ENCODE measurements around the gene TMEM107.
A peak's percentile ranks its signal among the peaks of the same experiment; 100 is the strongest.

Gene TMEM107

DNA sequence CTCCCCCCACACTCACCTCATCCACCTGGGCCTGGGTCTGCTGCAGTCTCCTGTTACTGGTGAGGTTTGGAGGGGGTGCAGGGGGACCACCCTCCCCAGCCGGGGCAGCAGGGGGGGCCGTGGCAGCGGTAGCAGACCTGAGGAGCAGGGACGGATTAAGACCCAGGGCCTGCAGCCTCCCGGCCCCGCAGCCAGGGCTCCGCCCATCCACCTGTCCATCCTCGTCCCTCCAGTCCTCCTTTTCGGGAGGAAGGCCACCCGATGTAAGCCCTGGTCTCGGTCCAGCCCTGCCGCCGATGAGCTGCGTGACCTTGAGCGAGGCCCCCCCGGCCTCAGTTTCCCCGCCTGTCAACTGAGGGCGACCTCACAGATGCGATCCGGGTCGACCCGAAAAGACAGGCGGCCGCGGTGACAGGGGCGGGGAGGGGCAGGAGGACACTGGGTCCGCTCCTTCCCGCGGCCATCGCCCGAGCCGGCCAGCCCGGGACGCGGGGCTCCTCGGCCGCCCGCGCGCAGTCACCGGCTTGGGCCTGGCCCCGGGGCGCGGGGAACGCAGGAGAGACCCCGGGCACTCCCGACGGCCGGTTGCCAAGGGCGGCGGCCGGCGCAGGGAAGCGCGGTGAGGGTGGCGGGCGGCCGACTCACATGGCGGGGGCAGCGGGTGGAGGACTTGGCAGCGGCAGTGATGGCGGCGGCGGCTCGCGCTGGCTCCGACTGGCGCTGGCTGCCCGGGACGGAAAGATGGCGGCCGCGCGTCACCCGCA is 13.8 kb downstream of the TMEM107 start, which contains the start of gene VAMP2:
Gene VAMP2, minus strand, starts transcription at position 716 of the 764 bp plus-strand sequence. Its CDS starts 69 bp downstream, at position 647.
- DNase-seq (ENCODE audit: low spot score) = peak; percentile 78

DNA sequence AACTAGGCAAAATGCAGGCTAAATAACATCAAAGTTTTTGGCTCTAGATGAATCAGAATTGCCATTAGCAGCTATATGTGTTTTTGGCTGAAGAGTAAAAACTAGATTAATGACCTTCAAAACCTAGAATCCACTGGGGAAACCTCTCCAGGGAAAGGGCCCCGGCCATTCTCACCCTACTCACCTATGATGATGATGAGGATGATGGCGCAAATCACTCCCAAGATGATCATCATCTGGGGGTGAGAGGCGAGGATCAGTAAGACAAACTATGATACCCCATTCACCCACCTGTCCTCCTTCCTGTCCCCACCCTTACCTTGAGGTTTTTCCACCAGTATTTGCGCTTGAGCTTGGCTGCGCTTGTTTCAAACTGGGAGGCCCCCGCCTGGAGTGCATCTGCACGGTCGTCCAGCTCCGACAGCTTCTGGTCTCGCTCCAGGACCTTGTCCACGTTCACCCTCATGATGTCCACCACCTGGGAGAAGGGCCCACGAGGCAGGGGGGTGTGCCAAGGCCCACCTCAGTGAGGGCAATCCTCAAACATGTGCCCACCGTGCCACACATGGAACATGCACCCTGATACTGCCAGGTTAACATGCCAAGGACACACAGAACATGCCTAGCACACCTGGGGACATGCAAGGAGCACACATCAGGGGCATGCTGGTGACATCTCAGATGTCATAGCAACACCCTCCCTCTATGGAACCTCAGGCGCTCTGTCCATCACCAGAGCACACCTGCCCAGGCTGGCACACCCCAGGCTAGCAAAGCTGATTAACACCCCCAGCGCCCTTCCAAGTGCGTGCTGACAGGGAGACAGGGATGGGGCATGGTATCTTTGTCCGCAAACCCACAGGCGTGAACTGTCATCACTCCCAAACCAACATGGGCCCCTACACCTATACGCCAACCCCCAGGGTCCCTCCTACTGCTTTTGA is 14.6 kb downstream of the TMEM107 start:
- DNase-seq (ENCODE audit: low spot score) = no peak

DNA sequence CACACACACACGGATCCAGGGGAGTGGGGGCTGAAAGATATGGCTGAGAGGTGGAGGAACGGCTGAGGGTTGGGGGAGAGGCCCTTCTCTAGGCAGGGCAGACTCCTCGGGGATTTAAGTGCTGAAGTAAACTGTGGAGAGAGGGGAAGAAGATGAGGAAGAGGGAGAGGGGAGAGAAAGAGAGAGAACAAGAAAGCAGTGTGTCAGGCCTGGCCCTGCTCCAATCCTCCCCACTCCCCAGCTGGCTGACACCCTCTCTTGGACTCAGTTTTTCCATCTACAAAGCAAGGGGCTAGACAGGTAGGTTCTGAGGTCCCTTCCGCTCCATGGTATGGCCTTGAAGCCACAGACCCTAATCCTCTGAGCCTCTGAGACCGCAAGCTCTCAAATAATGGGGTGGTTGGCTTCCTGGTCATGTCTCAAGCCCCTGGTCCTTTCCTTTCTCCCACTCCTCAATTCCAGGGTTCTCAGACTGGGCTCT is 15.4 kb downstream of the TMEM107 start:
- DNase-seq (ENCODE audit: low spot score) = no peak

DNA sequence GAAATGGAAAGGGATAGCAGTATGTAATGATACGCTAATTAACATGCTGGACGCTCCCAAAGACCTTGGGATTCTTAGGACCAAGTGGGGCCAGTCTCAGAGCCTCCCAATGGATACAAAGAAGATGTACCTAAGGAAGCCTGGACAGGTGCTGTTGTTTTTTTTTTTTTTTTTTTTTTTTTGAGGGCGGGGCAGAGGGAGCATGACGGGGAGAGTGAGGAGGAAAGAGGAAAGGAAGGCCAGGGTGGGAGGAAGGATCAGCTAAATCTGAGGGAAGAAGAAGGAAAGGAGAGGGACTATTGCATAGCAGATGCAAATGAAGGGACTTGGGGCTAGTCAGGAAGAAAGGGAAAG is 16.0 kb downstream of the TMEM107 start:
- DNase-seq (ENCODE audit: low spot score) = no peak

DNA sequence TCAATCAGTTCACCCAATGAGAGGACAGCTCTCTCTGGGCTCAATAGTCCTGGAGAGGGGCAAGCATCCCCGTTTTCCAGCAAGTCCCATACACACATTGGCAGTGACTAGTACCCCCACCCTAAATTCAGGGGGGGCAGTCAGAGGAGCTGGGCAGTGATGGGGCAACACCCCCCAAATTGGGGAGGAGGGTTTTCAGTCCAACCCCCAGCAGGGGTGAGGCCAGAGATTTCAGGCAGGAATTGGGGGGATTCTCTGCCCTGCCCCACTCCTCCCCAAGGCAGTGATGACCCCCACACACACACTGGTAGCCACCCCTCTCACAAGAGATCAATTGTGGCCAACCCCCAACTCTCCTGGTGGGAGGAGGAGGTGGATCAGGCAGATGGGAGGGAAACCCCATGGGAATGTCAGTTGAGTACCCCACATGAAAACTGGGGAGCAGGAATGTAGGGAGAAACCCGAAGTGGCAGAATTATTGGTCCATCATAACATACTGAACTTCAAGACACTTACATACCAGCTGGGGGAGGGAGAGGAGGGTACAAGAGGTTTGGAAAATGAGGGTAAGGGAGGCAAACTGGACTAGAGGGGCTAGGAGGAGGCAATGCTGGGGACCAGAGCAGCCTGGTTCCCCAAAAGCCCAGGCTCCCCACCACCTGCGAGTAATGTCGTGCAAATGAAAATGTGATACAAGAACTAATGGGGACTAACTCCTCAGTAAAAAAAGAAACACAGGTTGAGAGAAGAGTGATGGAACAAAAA is 16.5 kb downstream of the TMEM107 start:
- DNase-seq (ENCODE audit: low spot score) = no peak

DNA sequence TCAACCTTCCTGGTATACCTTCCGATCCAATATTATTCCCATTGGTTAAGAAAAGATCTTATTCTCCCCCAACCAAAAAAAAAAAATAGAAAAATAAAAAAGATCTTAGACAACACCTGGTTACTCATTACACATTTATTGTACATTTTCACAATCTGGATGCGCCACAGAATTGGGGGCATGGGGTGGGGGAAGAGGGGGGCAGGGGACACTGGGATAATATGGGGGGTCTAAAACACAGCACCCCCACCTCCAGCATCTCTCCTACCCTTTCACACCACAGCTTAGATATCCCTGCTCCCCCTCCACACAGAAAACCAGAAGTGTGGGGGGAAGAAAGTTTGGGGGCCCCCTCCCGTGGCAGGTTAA is 17.2 kb downstream of the TMEM107 start:
- no peak for DNase-seq (ENCODE audit: low spot score)

DNA sequence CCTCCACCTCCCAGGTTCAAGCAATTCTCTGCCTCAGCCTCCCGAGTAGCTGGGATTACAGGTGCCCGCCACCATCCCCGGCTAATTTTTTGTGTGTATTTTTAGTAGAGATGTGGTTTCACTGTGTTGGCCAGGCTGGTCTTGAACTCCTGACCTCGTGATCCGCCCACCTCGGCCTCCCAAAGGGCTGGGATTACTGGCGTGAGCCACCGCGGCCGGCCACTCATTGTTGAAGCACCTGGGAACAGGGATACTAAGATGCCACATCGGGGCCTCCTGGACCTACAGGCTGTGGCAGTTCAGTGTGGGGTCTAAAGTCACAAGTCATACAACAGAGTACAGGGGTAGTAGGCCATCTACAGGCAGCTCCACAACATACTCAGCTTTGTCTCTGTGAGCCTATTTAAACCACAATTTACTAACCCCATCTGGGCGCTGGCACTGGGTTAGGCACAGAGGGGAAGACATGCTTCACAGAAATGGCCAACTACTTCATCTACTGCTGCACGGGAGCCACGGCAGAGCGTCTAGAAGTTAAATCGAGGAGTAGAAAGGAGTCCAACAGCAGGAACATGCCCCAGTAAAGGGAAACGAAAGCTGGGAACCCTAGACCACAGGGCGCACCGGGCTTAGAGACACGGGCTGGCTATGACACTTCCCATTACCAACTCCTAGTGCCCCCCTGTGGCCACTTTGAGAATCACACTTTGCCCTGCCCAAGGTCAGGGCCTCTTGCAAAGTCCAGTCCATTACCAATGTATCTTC is 17.7 kb downstream of the TMEM107 start:
- DNase-seq (ENCODE audit: low spot score) = peak; percentile 93

DNA sequence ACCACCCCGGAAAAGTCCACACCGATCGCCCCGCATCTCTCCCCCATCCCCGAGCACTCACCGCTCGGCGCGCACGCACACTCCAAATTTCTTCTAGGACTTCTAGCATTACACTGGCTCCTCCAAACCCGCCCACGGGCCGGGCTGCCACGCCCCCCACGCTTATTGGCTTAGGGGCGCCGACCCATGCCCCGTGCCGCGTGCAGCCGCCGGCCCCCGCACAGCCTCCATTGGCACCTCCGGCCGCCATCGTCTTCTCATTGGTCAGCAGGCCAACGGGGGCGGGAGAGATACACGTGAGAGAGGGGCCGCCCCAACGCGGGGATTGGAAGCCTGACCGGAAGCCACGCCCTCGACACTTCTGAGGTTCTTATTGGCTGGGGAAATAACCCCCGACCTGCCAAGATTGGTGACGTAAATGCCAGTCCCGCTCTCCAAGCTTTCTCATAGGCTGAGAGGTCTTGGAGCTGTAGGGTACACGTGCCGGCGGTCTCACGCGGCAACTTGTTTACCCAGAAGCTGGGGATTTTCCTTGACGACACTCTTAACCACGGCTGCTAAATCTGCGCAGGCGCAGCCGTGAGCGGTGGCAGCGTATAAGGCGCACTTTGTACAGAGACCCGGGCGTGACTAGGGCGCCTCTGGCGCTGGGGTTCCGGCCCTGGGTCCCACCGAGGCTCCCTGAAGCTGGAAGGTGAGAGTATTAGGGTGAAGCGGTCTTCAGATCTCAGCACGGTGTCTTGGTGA is 19.8 kb downstream of the TMEM107 start:
- peak; percentile 99 for DNase-seq (ENCODE audit: low spot score)

DNA sequence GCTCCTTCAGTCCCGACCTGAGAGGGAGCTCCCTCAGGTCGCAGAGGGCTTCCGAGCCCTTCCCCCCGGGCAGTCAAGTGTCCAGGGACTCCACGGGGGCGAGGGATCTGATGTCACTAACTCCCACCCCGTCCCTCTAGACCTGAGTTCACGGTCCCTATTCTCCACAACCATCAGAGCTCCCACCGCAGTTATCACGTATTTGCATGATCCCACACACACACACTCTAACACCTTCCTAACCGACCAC is 20.3 kb downstream of the TMEM107 start:
- no peak for DNase-seq (ENCODE audit: low spot score)

DNA sequence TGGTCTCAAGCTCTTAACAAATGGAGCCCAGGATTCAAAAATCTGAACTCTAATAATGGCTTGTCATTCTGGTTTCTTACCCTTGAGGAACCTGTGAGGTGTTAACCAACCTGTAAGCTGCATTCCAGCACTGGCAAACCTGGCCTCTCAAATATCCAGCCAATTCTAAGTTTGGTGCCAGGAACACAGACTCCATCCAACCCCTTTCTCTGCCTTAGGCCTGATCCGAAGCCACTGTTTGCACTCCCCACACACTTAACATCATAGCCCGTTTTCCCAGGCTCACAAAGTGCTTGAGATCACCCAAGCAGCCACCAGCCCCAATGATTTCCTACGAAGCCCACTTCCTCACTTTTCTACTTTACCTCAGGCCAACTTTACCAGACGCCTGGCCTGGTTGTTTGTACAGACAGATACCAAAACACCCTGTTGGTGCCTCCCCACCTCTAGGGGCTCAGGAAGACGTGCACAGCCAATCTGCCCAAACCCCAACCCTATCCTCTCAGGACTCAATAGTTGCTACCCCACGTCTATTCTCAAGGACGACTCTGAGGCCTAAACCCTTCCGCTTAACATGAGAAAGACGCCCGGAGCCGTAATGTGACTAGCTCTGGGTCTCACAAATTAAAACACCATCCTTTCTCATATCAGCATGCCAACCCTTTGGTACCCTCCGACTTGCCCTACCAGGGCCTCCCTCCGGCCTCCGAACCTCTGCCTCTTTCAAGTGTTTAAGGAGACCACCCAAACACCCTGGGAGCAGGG is 20.8 kb downstream of the TMEM107 start:
- no peak for DNase-seq (ENCODE audit: low spot score)

DNA sequence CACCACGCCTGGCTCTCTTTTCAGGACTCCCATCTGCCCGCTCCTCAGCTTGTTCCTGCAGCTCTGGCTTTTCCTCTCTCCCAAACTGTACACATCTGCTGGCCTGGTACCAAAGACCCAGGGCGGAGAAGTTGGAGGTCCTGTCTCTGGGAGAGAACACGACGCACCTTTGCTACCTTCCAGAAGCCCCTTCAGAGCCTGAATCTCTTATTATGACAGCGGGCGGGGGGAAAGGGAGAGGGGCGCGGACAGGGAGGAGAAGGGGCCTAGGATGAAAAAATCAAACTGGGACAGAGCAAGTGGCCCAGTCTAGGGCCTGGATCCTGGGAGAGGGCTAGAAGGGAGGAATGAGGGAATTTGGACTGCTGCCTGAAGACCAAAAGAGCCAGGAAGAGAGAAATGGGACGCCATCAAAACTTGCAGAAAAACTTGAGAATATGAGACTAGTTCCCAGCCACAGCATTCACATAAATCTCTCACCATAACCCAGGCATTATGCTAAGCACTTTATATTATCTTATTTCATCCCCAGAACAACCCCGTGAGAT is 21.5 kb downstream of the TMEM107 start:
- DNase-seq (ENCODE audit: low spot score) = no peak

DNA sequence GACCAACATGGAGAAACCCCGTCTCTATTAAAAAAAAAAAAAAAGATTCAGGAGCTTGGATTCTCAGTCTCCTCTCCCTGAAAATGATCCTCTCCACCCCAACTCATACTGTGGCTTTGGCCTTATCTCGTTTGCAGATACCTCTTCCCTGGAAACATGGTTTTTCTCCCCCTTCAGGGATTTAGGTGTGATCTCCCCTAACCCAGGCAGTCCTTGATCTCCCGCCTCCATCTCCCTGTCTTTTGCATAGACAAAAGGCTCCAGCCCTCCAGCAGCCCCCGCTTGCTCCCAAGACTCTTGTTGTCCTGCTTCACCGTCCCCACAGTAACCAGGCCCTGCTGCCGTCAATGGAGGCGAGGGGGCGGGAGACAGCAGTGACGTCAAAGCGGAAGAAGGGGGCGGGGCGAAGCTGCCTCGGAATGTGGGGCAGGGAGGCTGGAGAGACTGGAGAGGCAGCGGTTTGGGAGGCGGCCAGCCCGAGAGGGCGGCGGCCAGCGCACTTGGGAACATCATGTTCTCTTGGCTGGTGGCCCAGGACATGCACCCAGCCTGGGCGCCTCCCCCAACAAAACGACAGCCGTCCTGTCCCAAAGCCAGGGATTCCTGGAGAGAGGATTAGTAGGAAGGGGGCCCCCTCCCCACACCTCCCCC is 22.1 kb downstream of the TMEM107 start:
- DNase-seq (ENCODE audit: low spot score) = peak; percentile 97

DNA sequence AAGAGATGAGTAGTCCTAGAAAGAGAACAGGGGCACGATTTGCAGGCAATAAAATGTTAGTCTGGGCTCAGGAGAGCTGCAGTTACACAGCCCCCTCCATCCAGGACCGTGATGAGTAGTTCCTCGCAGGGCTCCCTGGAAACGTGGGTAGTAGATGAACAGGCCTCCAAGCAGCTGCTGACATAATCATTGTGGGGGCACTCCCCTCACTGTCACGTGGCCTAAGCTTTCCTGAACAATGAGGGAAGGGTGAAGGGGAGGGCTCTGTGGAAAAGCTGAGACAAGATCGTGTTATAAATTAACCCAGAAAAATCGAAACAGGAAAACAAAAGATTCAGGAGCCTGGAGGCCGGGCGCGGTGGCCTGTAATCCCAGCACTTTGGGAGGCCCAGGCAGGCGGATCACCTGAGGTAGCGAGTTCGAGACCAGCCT is 22.6 kb downstream of the TMEM107 start:
- DNase-seq (ENCODE audit: low spot score) = peak; percentile 91

DNA sequence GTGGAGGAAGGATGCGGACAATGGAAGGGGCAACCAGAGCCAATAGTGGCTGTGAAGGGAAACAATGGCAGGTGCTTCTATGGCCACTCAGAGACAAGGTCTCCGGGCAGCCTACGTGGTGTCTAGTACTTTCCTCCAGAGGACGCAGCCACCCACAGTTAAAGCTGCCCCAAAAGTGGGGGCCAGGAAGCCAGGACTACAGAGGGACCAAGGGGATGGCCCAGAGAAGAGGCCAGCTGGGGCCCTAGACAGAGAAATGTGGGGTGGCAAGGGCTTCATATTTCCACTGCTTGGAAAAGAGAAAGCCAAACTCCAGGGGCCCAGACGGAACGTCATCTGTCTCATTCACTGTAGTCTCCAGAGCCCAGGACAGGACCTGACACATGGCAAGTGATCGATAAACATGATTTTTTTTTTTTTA is 23.1 kb downstream of the TMEM107 start:
- no peak for DNase-seq (ENCODE audit: low spot score)

DNA sequence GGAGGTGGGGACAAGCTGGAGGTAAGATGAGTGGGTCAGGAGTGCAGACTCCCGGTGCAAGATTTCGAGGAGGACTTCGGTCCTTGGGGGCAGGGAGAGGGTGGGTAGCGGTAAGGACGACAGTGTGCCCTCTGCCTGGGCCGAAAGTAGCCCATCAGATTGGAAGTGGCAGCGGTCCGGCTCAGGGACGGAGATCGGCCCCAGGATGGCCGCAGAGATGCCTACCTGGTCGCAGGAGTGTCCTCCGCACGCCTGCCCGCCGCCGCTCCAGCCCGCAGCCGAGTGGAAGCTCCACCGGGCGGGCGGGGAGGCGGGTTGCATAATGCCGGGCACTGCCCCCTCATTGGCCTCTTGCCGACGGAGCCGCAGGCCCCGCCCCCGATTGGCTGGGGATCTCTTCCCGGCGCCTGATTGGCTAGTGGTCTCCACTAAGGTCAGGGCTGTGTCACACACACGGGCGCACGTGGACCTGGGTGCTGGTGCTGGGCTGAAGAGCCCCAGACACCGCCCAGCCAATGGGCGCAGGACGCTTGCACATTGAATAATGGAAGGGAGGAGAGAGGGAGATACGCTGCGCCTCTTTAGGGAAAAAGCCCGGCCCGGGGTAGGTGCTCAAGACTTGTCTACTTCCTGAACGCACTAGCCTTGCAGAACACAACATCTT is 23.9 kb downstream of the TMEM107 start, which contains the start of gene PER1:
Gene PER1, minus strand, starts transcription at position 293 of the 664 bp plus-strand sequence. CDS start 1,698 bp downstream, outside the sequence.
- peak; percentile 96 for DNase-seq (ENCODE audit: low spot score)

DNA sequence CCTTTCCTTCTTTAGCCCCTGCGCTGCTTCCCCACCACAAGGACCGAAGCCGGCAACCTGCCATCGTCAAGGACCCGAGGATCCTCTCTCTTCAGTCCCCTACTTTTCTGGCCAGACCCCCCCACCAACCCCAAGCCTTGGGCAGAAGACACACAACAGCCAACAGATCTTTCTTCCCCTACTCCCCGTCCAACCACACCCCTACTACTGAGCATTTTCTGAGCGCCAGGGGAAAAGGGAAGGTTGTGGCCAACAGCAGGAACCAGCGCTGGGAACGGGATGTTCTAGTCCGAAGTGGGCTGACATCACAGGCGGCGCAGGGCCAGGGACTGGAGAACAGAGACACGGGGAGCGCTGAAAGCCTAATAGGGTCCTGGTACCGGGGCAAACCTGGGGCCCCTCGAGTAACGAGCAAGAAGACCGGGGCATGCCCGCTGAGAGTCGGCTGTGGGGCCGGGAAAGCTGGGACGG is 24.5 kb downstream of the TMEM107 start:
- DNase-seq (ENCODE audit: low spot score) = peak; percentile 80

DNA sequence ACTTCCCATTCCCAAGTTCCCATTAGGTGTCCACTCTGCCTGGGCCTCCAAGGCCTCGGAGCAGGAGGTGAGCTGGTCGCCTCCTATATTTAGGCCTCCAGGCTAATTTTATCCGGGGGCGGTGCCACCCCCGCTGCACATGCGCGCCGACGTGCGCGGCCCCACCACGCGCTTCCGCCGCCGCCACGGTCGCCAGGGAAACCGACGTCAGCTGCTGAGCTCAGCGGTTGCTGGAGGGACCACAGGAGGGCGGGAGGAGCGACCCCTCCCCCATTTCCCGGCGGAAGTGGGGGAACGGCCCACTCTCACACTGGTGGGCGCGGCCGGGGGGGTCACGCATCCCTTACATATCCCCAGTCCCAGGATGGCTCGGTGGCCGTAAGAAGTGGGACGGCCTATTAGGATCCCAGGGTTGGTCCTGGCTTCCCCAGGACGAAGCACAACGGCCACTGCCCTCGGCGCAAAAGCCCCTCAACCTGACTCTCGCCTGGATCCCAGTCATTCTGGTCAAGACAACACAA is 25.0 kb downstream of the TMEM107 start:
- peak; percentile 91 for DNase-seq (ENCODE audit: low spot score)

All from Ammon's horn (tissue), 1 donor.